Measurements from ENCODE around the gene SREBF1. TPM values are rescaled to one million over a fixed set of nuclear protein-coding genes. Genes with fewer than 3 reads are reported as not detected.

Gene SREBF1
- total RNA-seq, 1 donor from 2014 or later: 86.9 TPM

- peaks cover 6% of the 10 kb centered on the region for H3K36me3 Mint-ChIP-seq (ENCODE audit: unreplicated experiment)
- peaks cover 51% of the 10 kb centered on the region for H3K4me1 Mint-ChIP-seq (ENCODE audit: unreplicated experiment)
- no peak for DNase-seq (ENCODE audit: extremely low spot score, unreplicated experiment)
- no peak overlapping the region for H3K4me3 Mint-ChIP-seq (ENCODE audit: unreplicated experiment)
- H3K9me3 Mint-ChIP-seq (ENCODE audit: unreplicated experiment): no peaks in the 10 kb centered on the region
- no peak overlapping the region for H3K27ac Mint-ChIP-seq (ENCODE audit: unreplicated experiment)
- no peaks in the 10 kb centered on the region for H3K27me3 Mint-ChIP-seq (ENCODE audit: unreplicated experiment)
- TF ChIP-seq CTCF (IDR thresholded peaks at IDR 0.05): no peak
Observed at GRCh38 chr17:17769869-17770631, 66.7 kb downstream of the SREBF1 start.

- no peak for DNase-seq (ENCODE audit: extremely low spot score, unreplicated experiment)
- no peak overlapping the region for H3K4me3 Mint-ChIP-seq (ENCODE audit: unreplicated experiment)
- H3K4me1 Mint-ChIP-seq (ENCODE audit: unreplicated experiment): peaks cover 51% of the 10 kb centered on the region
- H3K9me3 Mint-ChIP-seq (ENCODE audit: unreplicated experiment): no peaks in the 10 kb centered on the region
- H3K27ac Mint-ChIP-seq (ENCODE audit: unreplicated experiment): peak overlapping the region; percentile 55
- H3K27me3 Mint-ChIP-seq (ENCODE audit: unreplicated experiment): no peaks in the 10 kb centered on the region
- TF ChIP-seq CTCF (IDR thresholded peaks at IDR 0.05): no peak
- H3K36me3 Mint-ChIP-seq (ENCODE audit: unreplicated experiment): peaks cover 6% of the 10 kb centered on the region
Observed at GRCh38 chr17:17768424-17769088, 68.2 kb downstream of the SREBF1 start.

GRCh38 chr17:17767887-17768418 is 68.8 kb downstream of the SREBF1 start:
- Mint-ChIP-seq H3K4me3 (ENCODE audit: unreplicated experiment) (no peak overlapping the region), H3K27me3 (ENCODE audit: unreplicated experiment) (no peaks in the 10 kb centered on the region), H3K36me3 (ENCODE audit: unreplicated experiment) (peaks cover 6% of the 10 kb centered on the region), H3K4me1 (ENCODE audit: unreplicated experiment) (peaks cover 55% of the 10 kb centered on the region), H3K9me3 (ENCODE audit: unreplicated experiment) (no peaks in the 10 kb centered on the region), H3K27ac (ENCODE audit: unreplicated experiment) (no peak overlapping the region)
- no peak for DNase-seq (ENCODE audit: extremely low spot score, unreplicated experiment)
- TF ChIP-seq CTCF (IDR thresholded peaks at IDR 0.05): no peak

GRCh38 chr17:17767154-17767869 is 69.5 kb downstream of the SREBF1 start:
- no peaks in the 10 kb centered on the region for H3K9me3 Mint-ChIP-seq (ENCODE audit: unreplicated experiment)
- H3K4me3 Mint-ChIP-seq (ENCODE audit: unreplicated experiment): no peak overlapping the region
- H3K36me3 Mint-ChIP-seq (ENCODE audit: unreplicated experiment): peaks cover 6% of the 10 kb centered on the region
- no peak for TF ChIP-seq CTCF (IDR thresholded peaks at IDR 0.05)
- no peaks in the 10 kb centered on the region for H3K27me3 Mint-ChIP-seq (ENCODE audit: unreplicated experiment)
- no peak for DNase-seq (ENCODE audit: extremely low spot score, unreplicated experiment)
- peak overlapping the region; percentile 18 for H3K27ac Mint-ChIP-seq (ENCODE audit: unreplicated experiment)
- peaks cover 53% of the 10 kb centered on the region for H3K4me1 Mint-ChIP-seq (ENCODE audit: unreplicated experiment)

All from osteocyte (in vitro differentiated cells).